ENCODE results near the gene SPON1.
A peak's percentile ranks its signal among the peaks of the same experiment; 100 is the strongest.

The SPON1 gene

GRCh38 chr11:14036469-14036868, 73.9 kb downstream of the SPON1 start:
- no peak for DNase-seq (ENCODE audit: low read depth)

DNA sequence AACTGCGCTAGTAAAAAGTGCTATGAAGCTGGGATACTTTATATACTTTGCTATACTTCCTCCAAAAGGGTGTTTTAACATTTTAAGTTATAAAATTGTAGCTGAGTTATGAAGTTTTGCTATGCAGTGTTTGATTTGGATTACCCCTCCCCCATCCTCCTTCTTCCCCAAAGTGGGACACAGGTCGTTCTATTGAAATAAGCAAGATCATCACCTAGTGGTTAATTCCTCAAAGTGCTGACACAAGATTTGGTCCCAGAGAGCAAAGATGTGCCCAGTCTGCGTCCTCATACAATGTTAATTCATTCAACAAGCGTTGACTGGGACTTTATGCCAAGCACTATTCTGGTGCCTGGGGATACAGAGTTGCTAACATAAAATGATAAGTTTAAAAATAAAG, 78.5 kb downstream of the SPON1 start:
- DNase-seq (ENCODE audit: low read depth): no peak

- no peak for DNase-seq (ENCODE audit: low read depth)
Observed at GRCh38 chr11:14041565-14041964, 79.0 kb downstream of the SPON1 start.

DNA sequence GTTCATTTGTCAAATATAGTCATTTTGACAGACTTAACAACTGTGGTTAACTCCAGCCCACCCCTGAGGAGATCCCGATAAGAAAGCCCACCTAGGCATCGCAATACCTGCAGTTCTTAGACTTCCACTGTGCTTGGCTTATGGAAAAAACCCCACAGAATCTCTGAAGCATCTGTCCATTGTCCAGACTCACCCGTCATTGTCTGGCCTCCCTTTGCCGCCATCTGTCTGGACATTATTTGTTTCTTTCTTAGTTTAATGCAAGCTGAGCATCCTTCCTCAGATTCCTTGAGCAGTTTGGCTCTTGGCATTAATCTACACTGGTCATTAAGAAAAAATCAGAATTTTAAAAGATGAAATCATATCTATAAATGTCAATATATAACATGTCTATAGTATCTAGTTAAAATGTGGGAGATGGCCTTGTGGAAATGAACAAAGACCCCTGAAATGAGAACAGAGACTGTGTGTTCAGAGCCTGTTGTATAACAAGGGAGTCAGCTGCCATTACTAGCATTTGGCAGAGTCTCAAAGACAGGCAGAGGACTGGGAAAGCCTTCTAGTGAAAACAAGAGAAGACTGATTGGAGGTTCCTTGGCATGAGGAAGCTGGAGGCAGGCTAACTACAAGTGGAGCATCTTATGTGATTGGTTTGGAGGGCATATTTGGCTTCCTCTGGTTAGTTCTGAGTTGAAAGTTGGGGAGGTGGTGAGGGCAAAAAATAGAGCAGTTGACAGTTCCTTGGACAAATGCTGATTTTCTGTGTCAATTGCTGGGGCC, 80.4 kb downstream of the SPON1 start:
- DNase-seq (ENCODE audit: low read depth): no peak

DNA sequence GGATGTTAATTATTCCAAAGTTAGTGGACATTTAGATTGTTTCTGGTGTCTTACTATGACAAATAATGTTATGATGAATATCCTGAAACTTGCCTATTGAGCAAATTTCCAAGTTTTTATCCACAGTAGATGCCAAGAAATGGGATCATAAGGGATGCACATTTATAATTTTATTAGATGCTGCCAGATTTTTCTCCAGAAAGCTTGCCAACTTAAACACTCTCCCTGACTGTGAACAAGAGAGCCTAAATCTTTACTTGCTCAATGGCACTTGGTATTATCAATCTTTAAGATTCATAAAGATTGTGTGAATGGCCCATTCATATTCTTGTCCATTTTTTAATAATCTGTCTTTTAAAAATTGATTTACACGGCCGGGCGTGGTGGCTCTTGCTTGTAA, 82.4 kb downstream of the SPON1 start:
- no peak for DNase-seq (ENCODE audit: low read depth)

DNA sequence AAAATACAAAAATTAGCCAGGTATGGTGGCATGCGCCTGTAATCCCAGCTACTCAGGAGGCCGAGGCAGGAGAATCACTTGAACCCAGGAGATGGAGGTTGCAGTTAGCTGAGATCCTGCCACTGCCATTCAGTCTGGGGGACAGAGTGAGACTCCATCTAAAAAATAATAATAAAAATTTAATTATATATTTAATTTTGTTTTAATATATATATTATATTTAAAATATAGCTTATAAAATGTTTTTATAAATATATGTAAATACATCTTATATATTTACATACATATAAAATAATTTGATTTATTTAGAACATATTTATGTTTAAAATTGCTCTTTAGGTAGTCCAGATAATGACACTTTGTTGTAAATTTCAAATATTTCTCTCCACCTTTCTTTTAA, 82.9 kb downstream of the SPON1 start:
- DNase-seq (ENCODE audit: low read depth): no peak

- DNase-seq (ENCODE audit: low read depth): no peak
Observed at GRCh38 chr11:14052198-14052597, 89.7 kb downstream of the SPON1 start.

DNA sequence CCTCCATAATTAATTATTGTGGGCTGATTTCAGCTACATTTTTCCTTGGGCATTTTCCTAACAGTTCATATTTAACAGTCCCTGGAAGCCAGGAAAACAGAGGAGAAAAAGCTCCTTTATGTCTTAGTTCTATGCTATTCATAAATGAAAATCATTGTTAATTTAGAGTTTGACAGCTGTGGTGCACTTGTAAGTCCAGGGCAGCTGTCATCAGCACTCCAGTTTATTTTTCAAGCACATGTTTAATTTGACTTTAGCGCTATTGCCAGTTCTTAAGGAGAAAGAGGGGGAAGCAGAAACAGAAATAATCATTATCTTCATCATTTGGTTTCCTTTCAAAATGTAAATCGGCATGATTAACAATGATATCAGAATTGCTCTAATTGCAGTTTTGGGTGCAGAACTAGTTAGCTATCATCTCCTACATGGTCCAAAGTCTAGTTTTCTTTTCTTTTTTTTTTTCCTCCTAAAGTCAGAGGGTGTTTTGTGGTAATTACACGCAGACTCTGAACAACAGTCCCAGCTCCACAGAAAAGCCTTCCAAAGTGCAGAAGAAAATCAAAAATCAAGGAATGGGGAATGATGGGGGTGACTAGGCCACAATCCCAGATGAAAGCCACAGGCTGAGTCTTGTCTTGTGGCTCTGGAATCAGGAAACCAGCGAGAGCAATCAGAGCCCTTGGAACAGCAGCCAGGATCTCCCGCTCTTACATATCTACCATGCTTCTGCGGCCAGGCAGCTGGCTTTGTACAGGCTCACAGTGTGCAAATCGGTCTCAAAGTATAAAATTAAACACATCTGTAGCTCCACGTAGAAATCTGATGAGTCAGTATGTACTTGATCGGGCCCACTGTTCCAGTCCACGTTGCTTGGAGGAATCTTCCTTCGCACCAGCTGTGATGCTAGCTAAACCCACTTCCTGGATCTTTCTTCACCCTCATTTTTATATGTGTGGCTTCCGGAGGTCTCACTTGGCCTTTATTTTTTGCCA, 91.9 kb downstream of the SPON1 start:
- peak; percentile 27 for DNase-seq (ENCODE audit: low read depth)

GRCh38 chr11:14055936-14056335, 93.4 kb downstream of the SPON1 start:
- no peak for DNase-seq (ENCODE audit: low read depth)

GRCh38 chr11:14058061-14058460, 95.5 kb downstream of the SPON1 start:
- DNase-seq (ENCODE audit: low read depth): no peak

GRCh38 chr11:14059491-14059890, 97.0 kb downstream of the SPON1 start:
- DNase-seq (ENCODE audit: low read depth): no peak

- no peak for DNase-seq (ENCODE audit: low read depth)
Observed at GRCh38 chr11:14061721-14062120, 99.2 kb downstream of the SPON1 start.

DNA sequence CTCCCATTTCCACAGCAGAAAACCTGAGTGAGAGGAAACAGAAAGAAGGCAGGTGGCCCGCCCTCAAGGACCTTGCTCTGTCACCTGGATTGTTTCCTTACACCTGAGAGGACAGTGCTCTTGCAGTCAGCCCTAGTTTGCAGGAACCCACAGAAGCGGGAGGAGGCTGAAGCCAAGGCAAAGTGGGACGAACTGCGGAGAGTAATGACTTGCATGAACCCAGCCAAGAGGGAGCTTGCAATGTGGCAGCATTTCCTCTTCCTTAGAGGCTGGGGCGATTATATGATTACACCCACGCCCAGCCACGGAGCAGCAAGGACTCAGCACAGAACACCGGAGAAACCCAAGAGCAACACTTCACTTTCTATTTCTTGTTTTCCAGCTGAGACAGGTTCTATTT, 102.6 kb downstream of the SPON1 start:
- DNase-seq (ENCODE audit: low read depth): no peak

- no peak for DNase-seq (ENCODE audit: low read depth)
Observed at GRCh38 chr11:14065681-14066080, 103.2 kb downstream of the SPON1 start.

GRCh38 chr11:14067686-14068085, 105.2 kb downstream of the SPON1 start:
- DNase-seq (ENCODE audit: low read depth): no peak

- DNase-seq (ENCODE audit: low read depth): no peak
Observed at GRCh38 chr11:14070896-14071295, 108.4 kb downstream of the SPON1 start.

GRCh38 chr11:14073849-14074476, 111.4 kb downstream of the SPON1 start:
- DNase-seq (ENCODE audit: low read depth): peak; percentile 68

DNA sequence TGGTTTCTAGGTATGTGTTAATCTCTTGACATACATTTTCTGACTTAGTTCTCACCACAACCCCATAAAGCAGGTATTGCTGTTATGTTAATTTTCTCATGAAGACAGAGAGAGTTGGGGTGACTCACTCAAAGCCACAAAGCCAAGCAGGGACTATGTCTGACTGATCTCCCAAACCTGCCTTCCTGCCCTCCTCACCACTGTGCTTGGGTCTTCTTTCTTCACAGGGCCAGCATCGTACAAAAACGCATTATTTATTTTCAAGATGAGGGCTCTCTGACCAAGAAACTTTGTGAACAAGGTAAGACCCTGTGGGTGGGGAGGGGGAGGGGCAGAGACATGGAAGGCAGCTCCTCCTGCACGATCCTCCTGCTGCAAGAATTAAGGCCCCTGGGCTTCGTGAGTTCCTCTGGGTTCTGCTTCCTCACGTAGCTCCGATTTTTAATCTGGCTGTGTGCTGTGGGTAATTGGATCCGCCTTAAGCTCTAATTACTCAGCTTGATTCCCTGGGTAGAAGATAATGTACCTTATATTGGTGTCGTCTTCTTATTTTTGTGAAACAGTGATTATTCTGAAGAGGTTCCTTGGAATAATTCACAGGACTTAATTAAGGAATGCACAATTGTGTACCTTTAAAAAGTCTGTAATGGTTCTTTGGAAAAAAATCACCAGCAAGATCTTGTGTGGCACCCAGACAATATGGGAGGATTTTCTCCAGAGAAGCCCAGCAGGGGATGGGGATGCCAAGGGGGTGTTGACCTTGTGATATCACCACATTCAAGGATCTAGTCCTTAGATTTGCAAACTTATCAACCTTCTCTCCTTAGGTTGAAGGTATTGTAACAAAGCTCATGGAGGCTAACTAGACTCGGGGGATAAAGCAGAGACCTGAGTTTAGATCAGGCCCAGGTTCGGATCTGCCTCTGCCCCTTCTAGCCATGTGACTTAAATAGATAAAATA, 112.9 kb downstream of the SPON1 start:
- no peak for DNase-seq (ENCODE audit: low read depth)

- DNase-seq (ENCODE audit: low read depth): no peak
Observed at GRCh38 chr11:14079011-14079410, 116.5 kb downstream of the SPON1 start.

DNA sequence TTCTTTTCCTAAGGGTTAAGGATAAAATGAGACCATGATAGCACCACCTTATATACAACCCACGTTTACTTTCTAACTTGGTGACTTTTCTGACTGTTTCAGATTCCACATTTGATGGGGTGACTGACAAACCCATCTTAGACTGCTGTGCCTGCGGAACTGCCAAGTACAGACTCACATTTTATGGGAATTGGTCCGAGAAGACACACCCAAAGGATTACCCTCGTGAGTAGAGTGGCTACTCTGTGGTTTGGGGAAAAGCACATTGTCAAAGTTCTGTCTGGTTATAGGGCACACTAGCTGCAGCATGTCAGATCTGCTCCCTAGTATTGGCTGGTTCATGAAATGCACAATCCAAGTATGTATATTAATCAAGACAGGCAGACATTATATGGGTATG, 117.3 kb downstream of the SPON1 start:
- DNase-seq (ENCODE audit: low read depth): no peak

DNA sequence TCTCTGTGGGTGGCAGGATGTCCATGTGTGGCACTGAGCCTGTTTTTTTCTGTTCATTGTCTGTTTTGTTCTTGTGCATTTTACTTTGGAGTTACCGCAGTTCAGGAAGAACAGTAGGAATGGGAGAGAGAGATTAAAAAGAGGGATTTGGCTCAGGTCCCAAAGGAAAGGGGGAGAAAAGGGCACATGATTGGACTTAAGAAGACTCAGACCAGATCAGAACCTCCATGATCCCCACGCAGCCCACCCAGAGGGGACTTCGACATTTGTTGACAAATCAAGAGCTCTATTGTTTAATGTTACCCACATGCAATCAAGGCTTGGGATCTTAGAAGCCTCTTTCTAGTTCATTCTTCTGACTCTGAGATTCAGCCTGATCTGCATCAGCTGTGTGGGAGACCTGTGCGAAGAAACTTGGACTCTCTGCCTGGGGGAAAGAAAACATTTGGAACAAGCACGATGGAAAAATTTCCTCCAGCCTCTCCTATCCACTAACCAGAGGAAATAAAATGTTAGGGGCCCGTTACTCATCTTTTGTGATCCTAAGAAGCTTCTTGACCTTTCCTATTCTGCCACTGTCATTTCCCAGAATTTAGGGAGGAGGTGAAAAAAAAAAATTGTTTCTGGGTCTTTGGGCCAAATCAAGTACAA, 119.2 kb downstream of the SPON1 start:
- DNase-seq (ENCODE audit: low read depth): no peak
